Peyer's patch (tissue), 4 donors: ENCODE data around the gene PES1.

Experiments used
- POLR2A ChIP-seq, 2 donors: fragments of 450-650 bp; IDR thresholded peaks; one replicate each; pipeline ENCODE4 v1.5.1; 2017; ENCODE audit warnings: antibody characterized with exemption in 2 of 2, mild to moderate bottlenecking in 2 of 2, moderate library complexity in 2 of 2
- TF ChIP-seq, protein P1 (sequence below), 6 experiments: fragments of 450-650 bp in 4 of 6; fragments of 200-600 bp in 2 of 6; sonication (generic) in 1 of 6; IDR thresholded peaks; one replicate each; pipeline ENCODE4 v1.5.1; 2017 to 2019; ENCODE audit warnings: antibody characterized with exemption in 6 of 6, mild to moderate bottlenecking in 3 of 6, moderate library complexity in 1 of 6

DNA sequence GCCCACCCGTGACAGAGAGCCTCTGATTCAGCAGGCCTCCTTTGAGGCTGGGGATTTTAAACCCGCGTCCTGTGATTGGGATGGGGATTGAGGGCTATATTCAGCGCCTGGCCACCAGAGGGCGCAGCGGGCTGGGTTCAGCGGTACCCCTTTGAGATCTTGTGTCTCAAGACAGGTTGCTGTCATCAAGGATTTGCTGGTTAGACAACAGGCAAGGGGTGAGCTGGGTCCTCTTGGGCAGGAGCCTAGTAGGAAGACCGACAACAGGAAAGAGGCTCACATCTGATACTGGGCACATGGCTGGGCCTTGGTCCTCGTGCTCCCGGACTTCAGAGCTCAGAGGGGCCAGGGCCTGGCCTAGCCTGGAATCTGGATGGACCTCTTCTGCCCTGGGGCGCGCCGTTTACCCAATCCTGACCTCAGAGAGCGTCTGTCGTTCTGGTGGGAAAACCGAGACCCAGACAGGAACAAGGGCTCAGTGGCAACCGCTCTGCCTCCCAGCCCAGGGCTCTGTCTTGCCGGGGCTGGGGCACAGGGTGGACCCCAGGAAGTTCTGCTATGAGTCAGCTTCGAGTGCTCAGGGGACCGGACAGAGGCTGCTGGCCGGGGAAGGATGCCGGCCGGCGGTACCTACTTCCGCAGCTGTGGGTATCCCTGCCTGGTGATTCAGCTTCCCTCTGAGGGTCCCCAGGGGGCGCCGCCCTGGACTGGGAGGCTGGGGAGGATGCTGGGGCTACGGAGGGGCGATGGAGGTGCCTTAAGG, 42.9 kb upstream of the PES1 start:
- TF ChIP-seq, protein P1, sequence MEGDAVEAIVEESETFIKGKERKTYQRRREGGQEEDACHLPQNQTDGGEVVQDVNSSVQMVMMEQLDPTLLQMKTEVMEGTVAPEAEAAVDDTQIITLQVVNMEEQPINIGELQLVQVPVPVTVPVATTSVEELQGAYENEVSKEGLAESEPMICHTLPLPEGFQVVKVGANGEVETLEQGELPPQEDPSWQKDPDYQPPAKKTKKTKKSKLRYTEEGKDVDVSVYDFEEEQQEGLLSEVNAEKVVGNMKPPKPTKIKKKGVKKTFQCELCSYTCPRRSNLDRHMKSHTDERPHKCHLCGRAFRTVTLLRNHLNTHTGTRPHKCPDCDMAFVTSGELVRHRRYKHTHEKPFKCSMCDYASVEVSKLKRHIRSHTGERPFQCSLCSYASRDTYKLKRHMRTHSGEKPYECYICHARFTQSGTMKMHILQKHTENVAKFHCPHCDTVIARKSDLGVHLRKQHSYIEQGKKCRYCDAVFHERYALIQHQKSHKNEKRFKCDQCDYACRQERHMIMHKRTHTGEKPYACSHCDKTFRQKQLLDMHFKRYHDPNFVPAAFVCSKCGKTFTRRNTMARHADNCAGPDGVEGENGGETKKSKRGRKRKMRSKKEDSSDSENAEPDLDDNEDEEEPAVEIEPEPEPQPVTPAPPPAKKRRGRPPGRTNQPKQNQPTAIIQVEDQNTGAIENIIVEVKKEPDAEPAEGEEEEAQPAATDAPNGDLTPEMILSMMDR (IDR thresholded peaks at IDR 0.05), result peak; percentile 93 to 99 (median 96)
- TF ChIP-seq POLR2A (IDR thresholded peaks at IDR 0.05), result no peak
